Stomach smooth muscle (tissue), 2 donors: ENCODE data around the gene NOA1.

Experiments used
- H3K27ac ChIP-seq: one replicate; pipeline ENCODE4 v1.7.0; 2013; ENCODE audit warnings: mild to moderate bottlenecking, low read length, inconsistent platforms
- H3K27me3 ChIP-seq, 2 donors: one replicate each; pipeline ENCODE4 v1.7.0; 2013; ENCODE audit warnings: low read length in 2 of 2; ENCODE audit not compliant: insufficient read depth in 2 of 2, control insufficient read depth in 1 of 2
- H3K36me3 ChIP-seq, 2 donors: one replicate each; pipeline ENCODE4 v1.7.0; 2013; ENCODE audit warnings: low read length in 2 of 2; ENCODE audit not compliant: control insufficient read depth in 2 of 2, insufficient read depth in 2 of 2
- H3K4me1 ChIP-seq: one replicate; pipeline ENCODE4 v1.7.0; 2013; ENCODE audit warnings: low read length; ENCODE audit not compliant: control insufficient read depth, insufficient read depth
- H3K4me3 ChIP-seq, 2 donors: one replicate each; pipeline ENCODE4 v1.7.0; 2013; ENCODE audit warnings: low read length in 2 of 2
- H3K9ac ChIP-seq, 2 donors: one replicate each; pipeline ENCODE4 v1.7.0; 2013; ENCODE audit warnings: low read length in 2 of 2, mild to moderate bottlenecking in 1 of 2
- H3K9me3 ChIP-seq, 2 donors: one replicate each; pipeline ENCODE4 v1.7.0; 2013; ENCODE audit warnings: low read length in 2 of 2; ENCODE audit not compliant: control insufficient read depth in 2 of 2
- donor health status: healthy.
- donor health status: Pancreatic carcinoma.

The NOA1 gene

DNA sequence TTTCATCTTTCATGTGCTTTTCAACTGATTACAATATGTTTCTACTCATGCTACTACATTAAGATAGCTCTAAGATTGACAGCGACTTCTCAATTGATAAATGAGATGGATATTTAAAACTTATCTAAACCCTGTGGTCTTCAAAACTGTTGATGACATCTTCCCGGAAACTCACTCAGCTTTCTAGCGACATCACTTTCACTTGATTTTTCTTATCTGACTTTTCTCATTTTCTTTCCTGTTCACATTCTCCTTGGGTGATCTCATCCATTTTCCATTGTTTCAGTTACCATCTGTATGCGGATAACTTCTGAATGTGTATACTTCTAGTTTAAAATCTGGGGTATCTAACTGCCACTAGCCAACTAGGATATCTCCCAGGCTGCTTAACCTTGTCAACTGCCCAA lies 4.4 kb upstream of the NOA1 start:
- no peak overlapping the region for H3K27ac ChIP-seq
- H3K36me3 ChIP-seq, result peaks cover 0 to under 1% of the 10 kb centered on the region in 2 donors
- H3K9me3 ChIP-seq, result no peaks in the 10 kb centered on the region
- H3K9ac ChIP-seq, result no peak overlapping the region
- peaks cover 6% of the 10 kb centered on the region for H3K4me1 ChIP-seq
- H3K4me3 ChIP-seq, result no peak overlapping the region
- no peaks in the 10 kb centered on the region for H3K27me3 ChIP-seq

DNA sequence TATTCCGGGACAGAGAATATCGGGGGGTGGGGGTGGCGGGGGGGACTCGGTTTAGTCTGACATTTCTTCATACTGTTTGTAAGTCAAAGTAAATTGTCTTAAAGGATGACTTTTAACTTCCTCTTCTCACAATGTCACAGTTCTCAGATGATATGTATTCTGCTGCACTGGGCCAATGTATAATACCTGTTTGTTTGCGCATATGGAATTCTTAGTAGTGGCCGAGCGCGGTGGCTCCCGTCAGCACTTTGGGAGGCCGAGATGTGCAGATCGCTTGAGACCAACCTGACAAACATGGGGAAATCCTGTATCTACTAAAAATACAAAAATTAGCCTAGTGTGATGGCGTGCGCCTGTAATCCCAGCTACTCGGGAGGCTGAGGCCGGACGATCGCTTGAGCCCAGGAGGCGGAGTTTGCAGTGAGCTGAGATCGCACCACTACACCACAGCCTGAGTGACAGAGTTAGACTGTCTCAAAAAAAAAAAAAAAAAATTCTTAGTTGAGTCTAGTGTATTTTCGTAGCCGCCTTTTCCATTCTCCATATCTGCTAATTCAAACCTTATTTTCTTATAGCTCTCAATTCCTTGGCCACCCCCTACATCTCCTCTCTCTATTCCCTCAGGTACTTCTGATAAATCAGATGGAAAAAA lies 2.1 kb upstream of the NOA1 start:
- no peaks in the 10 kb centered on the region for H3K36me3 ChIP-seq
- H3K27ac ChIP-seq, result peak overlapping the region; percentile 84
- H3K4me3 ChIP-seq, result peak overlapping the region; percentile 99 to 100
- H3K27me3 ChIP-seq, result no peaks in the 10 kb centered on the region
- H3K4me1 ChIP-seq, result peaks cover 18% of the 10 kb centered on the region
- H3K9me3 ChIP-seq, result no peaks in the 10 kb centered on the region
- H3K9ac ChIP-seq, result peak overlapping the region in 1 of 2 donors; percentile 97

GRCh38 chr4:56978750-56979303 lies 1.4 kb upstream of the NOA1 start, which contains the start of gene POLR2B:
POLR2B (plus strand) TSS chr4:56978896; CDS start chr4:56978986, 90 bp downstream.
- Histone ChIP-seq H3K27ac (peak within 1 kb of the TSS; percentile 84), H3K9ac (peak within 1 kb of the TSS; percentile 96 to 97), H3K4me3 (peak within 1 kb of the TSS; percentile 99 to 100), H3K27me3 (no peaks in the 10 kb centered on the region), H3K9me3 (no peaks in the 10 kb centered on the region), H3K4me1 (peaks cover 18% of the 10 kb centered on the region), H3K36me3 (peaks cover 0 to 3% of the 10 kb centered on the region in 2 donors)

GRCh38 chr4:56976837-56977320 lies 527 bp downstream of the NOA1 start:
- peak overlapping the region; percentile 81 for H3K27ac ChIP-seq
- peak overlapping the region; percentile 95 to 99 for H3K4me3 ChIP-seq
- H3K36me3 ChIP-seq, result peaks cover 18 to 20% of the 10 kb centered on the region in 2 donors

DNA sequence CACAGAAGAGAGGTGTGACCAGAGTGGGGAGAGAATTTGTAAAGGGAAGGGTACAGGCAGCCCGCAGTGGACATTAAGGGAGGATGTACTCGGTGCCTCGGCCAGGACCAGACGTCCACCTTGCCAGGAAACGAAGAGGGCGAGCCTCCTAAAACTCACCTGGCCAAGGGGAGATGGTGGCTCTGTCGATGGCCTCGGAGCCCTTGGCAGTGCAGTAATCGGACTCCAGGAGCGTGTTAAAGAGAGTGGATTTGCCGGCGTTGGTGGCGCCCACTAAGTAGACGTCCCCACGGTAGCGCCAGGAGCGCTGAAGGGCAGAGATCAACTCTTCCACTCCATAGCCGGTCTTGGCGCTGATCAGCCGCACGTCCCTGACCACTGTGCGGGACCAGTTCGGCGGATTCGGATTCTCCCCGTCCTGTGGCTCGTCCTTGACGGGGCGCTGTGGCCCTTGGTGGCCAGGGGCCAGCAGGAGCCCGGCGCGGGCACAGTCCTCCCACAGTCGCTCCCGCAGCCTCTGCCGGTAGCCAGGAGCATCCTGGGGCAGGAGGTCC lies 1.0 kb downstream of the NOA1 start:
- no peaks in the 10 kb centered on the region for H3K9me3 ChIP-seq
- H3K27ac ChIP-seq, result no peak overlapping the region
- H3K27me3 ChIP-seq, result no peaks in the 10 kb centered on the region
- H3K4me3 ChIP-seq, result peak overlapping the region; percentile 95 to 99
- H3K9ac ChIP-seq, result peak overlapping the region; percentile 82 to 88
- peaks cover 20 to 21% of the 10 kb centered on the region in 2 donors for H3K36me3 ChIP-seq
- peaks cover 18% of the 10 kb centered on the region for H3K4me1 ChIP-seq

More at GRCh38 chr4:56976837-56977320, 527 bp downstream of the NOA1 start:
- Histone ChIP-seq H3K27me3 (no peaks in the 10 kb centered on the region), H3K9ac (peak overlapping the region; percentile 82 to 88), H3K9me3 (no peaks in the 10 kb centered on the region), H3K4me1 (peaks cover 18% of the 10 kb centered on the region)

DNA sequence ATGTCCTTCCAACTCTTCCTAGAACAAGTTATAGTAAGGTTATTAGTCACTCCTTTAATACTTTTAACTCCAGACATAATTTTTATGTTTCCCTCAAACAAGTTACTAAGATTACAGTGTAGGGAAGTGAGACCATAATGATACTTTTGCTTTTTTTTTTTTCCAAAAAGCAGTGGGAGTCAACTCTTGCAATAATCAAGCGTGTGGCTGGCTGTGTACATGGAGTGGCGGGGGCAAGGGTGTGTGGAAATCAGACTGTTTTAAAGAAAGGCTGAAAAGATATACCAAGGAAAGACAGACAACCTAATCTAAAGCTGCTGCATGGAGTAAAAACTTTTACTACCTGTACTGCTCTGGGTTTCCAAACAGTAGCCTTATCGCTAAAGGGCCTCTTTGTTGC lies 4.1 kb downstream of the NOA1 start:
- Histone ChIP-seq H3K9me3 (no peaks in the 10 kb centered on the region), H3K4me3 (no peak overlapping the region), H3K27me3 (no peaks in the 10 kb centered on the region), H3K36me3 (peaks cover 24 to 29% of the 10 kb centered on the region in 2 donors), H3K4me1 (peaks cover 13% of the 10 kb centered on the region), H3K9ac (no peak overlapping the region), H3K27ac (no peak overlapping the region)

DNA sequence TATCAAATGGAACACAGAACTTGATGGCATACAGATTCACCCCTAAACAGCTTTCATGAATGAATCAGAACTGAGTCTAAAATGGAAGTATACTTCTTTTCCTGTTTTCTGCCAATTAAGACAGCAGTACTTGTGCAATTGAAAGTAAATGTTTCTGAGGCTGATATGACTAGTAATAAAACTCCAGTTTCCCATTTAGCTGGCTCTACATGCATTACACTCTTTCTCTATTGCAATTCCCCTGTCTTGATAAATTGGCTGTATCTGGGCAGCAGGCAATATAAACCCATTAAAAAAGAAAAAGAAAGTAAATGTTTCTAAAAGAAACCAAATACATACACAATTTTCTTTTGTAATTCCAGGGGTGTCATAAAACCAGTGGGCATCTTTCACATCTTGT lies 4.6 kb downstream of the NOA1 start:
- Histone ChIP-seq H3K9ac (no peak overlapping the region), H3K9me3 (no peaks in the 10 kb centered on the region), H3K36me3 (peaks cover 24 to 29% of the 10 kb centered on the region in 2 donors), H3K27me3 (no peaks in the 10 kb centered on the region), H3K4me3 (no peak overlapping the region), H3K4me1 (peaks cover 13% of the 10 kb centered on the region), H3K27ac (no peak overlapping the region)

DNA sequence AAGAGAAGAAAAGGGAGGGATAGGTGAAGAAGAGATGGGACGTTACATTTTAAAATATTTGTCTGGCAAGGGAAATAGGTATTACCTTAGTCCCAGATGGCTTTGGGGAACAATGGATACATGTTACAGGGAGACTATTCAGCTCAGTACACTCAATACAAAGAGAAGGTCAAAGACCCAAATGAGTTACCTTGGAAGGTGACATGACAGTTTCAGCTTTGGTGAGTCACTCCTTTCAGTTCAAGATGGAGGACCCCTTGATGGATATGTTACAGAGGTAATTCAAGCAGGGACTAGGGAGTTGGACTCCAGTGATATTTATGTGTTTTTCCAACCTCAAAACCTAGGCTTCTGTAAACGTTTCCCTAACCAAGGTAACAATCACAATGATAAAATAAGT lies 5.0 kb downstream of the NOA1 start:
- H3K9ac ChIP-seq, result no peak overlapping the region
- H3K4me3 ChIP-seq, result no peak overlapping the region
- H3K27me3 ChIP-seq, result no peaks in the 10 kb centered on the region
- H3K36me3 ChIP-seq, result peaks cover 28 to 30% of the 10 kb centered on the region in 2 donors
- H3K9me3 ChIP-seq, result no peaks in the 10 kb centered on the region
- H3K4me1 ChIP-seq, result peaks cover 13% of the 10 kb centered on the region
- no peak overlapping the region for H3K27ac ChIP-seq

DNA sequence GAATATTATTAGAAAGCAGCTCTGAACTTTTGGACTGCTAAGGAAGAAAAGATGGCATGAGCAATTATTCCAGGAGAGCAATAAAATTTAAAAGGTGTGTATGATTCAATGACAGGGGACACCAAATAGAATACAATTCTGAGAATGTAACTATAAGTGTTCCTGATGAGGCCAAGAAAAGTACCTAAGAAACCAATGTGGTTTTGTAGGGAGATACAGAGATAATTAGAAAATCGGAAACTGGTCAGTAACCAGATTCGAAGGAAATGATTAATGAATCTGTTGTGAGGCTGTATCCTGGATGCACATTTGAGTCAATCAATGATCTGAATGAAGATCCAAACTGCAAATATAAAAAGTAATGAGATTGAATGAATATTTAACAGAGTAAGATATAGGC lies 6.0 kb downstream of the NOA1 start:
- Histone ChIP-seq H3K27me3 (no peaks in the 10 kb centered on the region), H3K27ac (no peak overlapping the region), H3K9me3 (no peaks in the 10 kb centered on the region), H3K4me1 (peaks cover 9% of the 10 kb centered on the region), H3K9ac (no peak overlapping the region), H3K36me3 (peaks cover 29 to 33% of the 10 kb centered on the region in 2 donors), H3K4me3 (no peak overlapping the region)

GRCh38 chr4:56961107-56961500 lies 16.3 kb downstream of the NOA1 start:
- no peaks in the 10 kb centered on the region for H3K27me3 ChIP-seq
- no peak overlapping the region for H3K27ac ChIP-seq
- no peaks in the 10 kb centered on the region for H3K4me1 ChIP-seq
- H3K36me3 ChIP-seq, result peaks cover 7 to 10% of the 10 kb centered on the region in 2 donors
- no peak overlapping the region for H3K4me3 ChIP-seq
- H3K9ac ChIP-seq, result no peak overlapping the region
- no peaks in the 10 kb centered on the region for H3K9me3 ChIP-seq

DNA sequence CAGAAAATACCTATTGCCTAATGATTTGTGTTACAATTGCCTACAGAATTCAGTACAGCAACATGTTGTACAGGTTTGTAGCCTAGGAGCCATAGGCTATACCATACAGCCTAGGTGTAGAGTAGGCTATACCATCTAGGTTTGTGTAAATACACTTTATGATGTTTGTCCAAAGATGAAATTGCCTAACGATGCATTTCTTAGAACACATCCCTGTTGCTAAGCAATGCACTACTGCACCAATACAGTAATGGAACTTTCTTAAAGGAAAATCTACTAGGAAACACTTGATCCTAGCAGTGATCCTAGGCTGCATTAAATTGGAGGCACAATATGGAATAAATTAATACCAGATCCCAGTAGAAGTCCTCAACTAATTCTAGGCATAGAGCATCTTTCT lies 18.3 kb downstream of the NOA1 start:
- H3K9ac ChIP-seq, result no peak overlapping the region
- H3K4me1 ChIP-seq, result no peaks in the 10 kb centered on the region
- peaks cover 4 to 7% of the 10 kb centered on the region in 2 donors for H3K36me3 ChIP-seq
- H3K9me3 ChIP-seq, result no peaks in the 10 kb centered on the region
- no peaks in the 10 kb centered on the region for H3K27me3 ChIP-seq
- H3K4me3 ChIP-seq, result no peak overlapping the region
- no peak overlapping the region for H3K27ac ChIP-seq
